OCI-LY7 (cell line): ENCODE results near the gene COX14. TPM values are rescaled to one million over a fixed set of nuclear protein-coding genes. Genes with fewer than 3 reads are reported as not detected.
A peak's percentile ranks its signal among the peaks of the same experiment; 100 is the strongest.

Experiments
- BruUV-seq: library from RNA; stranded (reverse); fragments of 400-500 nt; replicated peaks from 2 replicates; lab custom pipeline; 2021; lab: Mats Ljungman, UMichigan
- CTCF ChIA-PET: fragments of 300-600 bp; sonication (Branson Sonifier 250); formaldehyde crosslinking; loops from one replicate; lab custom pipeline; 2022; ENCODE audit warnings: antibody characterized with exemption; ENCODE audit not compliant: unreplicated experiment; lab: Charles Lee
- POLR2A ChIA-PET: fragments of 300-600 bp; sonication (Branson Sonifier 250); formaldehyde crosslinking; loops from one replicate; lab custom pipeline; 2022; ENCODE audit warnings: antibody characterized with exemption; lab: Charles Lee
- DNase-seq: peaks from one replicate; pipeline ENCODE4 v3.0.0-alpha.2; 2015; ENCODE audit warnings: low spot score
- H2AFZ ChIP-seq: fragments of 200-600 bp; sonication (generic), shearing (Covaris generic); 2 replicates; pipeline ENCODE4 v1.6.1; 2014; ENCODE audit warnings: mild to moderate bottlenecking, antibody characterized with exemption, low read length, moderate library complexity
- H3K27ac ChIP-seq: fragments of 200-600 bp; sonication (generic); 2 replicates; pipeline ENCODE4 v1.5.1; 2014; ENCODE audit warnings: mixed run types, low read depth, mild to moderate bottlenecking, moderate library complexity, low read length, inconsistent platforms; ENCODE audit not compliant: poor library complexity, severe bottlenecking
- H3K36me3 ChIP-seq: fragments of 200-600 bp; sonication (generic); 2 replicates; pipeline ENCODE4 v1.6.1; 2014; ENCODE audit warnings: mild to moderate bottlenecking, antibody characterized with exemption, low read length, moderate library complexity, mixed read lengths; ENCODE audit not compliant: insufficient read depth
- H3K4me1 ChIP-seq: fragments of 200-600 bp; sonication (generic); 2 replicates; pipeline ENCODE4 v1.5.1; 2014; ENCODE audit warnings: mild to moderate bottlenecking, low read length; ENCODE audit not compliant: insufficient read depth, poor library complexity, severe bottlenecking
- H3K4me2 ChIP-seq: fragments of 200-600 bp; sonication (generic); 2 replicates; pipeline ENCODE4 v1.6.1; 2014; ENCODE audit warnings: mild to moderate bottlenecking, low read length
- H3K4me3 ChIP-seq: fragments of 200-600 bp; sonication (generic); 2 replicates; pipeline ENCODE4 v1.5.1; 2014; ENCODE audit warnings: mild to moderate bottlenecking, low read depth, low read length; ENCODE audit not compliant: poor library complexity, severe bottlenecking
- H3K79me2 ChIP-seq: fragments of 200-600 bp; sonication (generic); 2 replicates; pipeline ENCODE4 v1.6.1; 2016; ENCODE audit warnings: low read depth, mild to moderate bottlenecking, low read length, moderate library complexity, mixed read lengths; ENCODE audit not compliant: insufficient read depth
- H3K9me2 ChIP-seq: fragments of 200-600 bp; sonication (generic); 2 replicates; pipeline ENCODE4 v1.6.1; 2016; ENCODE audit warnings: mild to moderate bottlenecking, low read length, mixed read lengths; ENCODE audit not compliant: insufficient read depth
- H3K9me3 ChIP-seq: fragments of 200-600 bp; sonication (generic); 2 replicates; pipeline ENCODE4 v1.6.1; 2014; ENCODE audit warnings: mild to moderate bottlenecking, mixed run types, low read length, mixed read lengths
- H4K20me1 ChIP-seq: fragments of 200-600 bp; sonication (generic); 2 replicates; pipeline ENCODE4 v1.6.1; 2014; ENCODE audit warnings: mild to moderate bottlenecking, antibody characterized with exemption, low read length, moderate library complexity, mixed read lengths; ENCODE audit not compliant: insufficient read depth
- CTCF ChIP-seq: fragments of 200-600 bp; sonication (generic); conservative IDR thresholded peaks from 2 replicates; pipeline ENCODE4 v1.5.1; 2014; ENCODE audit warnings: mild to moderate bottlenecking, antibody characterized with exemption, low read length, moderate library complexity, mixed read lengths
- EZH2phosphoT487 ChIP-seq: fragments of 200-600 bp; sonication (generic); IDR thresholded peaks from 2 replicates; pipeline ENCODE4 v1.6.1; 2018; ENCODE audit warnings: low read depth, borderline replicate concordance, mild to moderate bottlenecking, mixed run types, antibody characterized with exemption, low read length, moderate library complexity, mixed read lengths
- intact Hi-C: fragments of 100-400 bp; cut with micrococcal nuclease; formaldehyde crosslinking; loops from one replicate; pipeline ENCODE4 v1.10.0; 2022; ENCODE audit not compliant: unreplicated experiment
- total RNA-seq, 2 experiments: library from RNA; depleted of rRNA in 1 of 2; stranded (reverse); fragments of >200 nt in 1 of 2; shearing (Covaris generic) in 1 of 2; gene quantifications; 2 replicates each; pipeline ENCODE4 v1.2.3, GENCODE V29; 2014 to 2022

Gene COX14
- total RNA-seq, 2 experiments from 2014 or later: 54.3 to 57.4 TPM

DNA sequence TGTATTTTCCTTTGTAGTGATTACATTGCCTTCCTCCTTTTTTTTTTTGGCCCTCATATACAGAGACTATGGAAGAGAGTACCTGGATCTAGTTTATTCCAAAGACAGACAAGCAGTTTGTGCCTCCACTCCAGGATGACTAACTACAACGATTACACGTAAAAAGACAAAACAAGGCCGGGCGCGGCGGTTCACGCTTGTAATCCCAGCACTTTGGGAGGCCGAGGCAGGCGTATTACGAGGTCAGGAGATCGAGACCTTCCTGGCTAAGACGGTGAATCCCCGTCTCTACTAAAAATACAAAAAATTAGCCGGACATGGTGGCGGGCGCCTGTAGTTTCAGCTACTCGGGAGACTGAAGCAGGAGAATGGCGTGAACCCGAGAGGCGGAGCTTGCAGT lies 52.9 kb downstream of the COX14 start:
- no peaks in the 10 kb centered on the region for H3K9me2 ChIP-seq
- no peak overlapping the region; the same call in 1 of the 2 replicates for H3K4me2 ChIP-seq
- peaks cover 9% of the 10 kb centered on the region for H3K36me3 ChIP-seq
- no peak for DNase-seq
- intact Hi-C loops: loop anchor here (5.0 kb wide), 1 partner anchor 198 kb away; no protein-coding TSS in a partner anchor
- ChIA-PET CTCF (no interaction called here), POLR2A (interaction anchor here (0.6 to 1.9 kb wide), 4 partner anchors 15 to 129 kb away, joined by 3 to 6 read pairs (median 3); partner anchors contain the start of gene SMARCD1)
- peaks cover 36% of the 10 kb centered on the region for H3K79me2 ChIP-seq
- peaks cover 11% of the 10 kb centered on the region for H3K4me1 ChIP-seq
- no peak overlapping the region for H3K27ac ChIP-seq
- BruUV-seq: no TSS peak
- TF ChIP-seq EZH2phosphoT487 (no peak), CTCF (no peak)
- no peak overlapping the region for H3K4me3 ChIP-seq
- H4K20me1 ChIP-seq: 0 out of 2 replicates have a peak, but pooled peaks cover 5% of the 10 kb centered on the region
- no peak overlapping the region for H2AFZ ChIP-seq
- no peaks in the 10 kb centered on the region for H3K9me3 ChIP-seq

DNA sequence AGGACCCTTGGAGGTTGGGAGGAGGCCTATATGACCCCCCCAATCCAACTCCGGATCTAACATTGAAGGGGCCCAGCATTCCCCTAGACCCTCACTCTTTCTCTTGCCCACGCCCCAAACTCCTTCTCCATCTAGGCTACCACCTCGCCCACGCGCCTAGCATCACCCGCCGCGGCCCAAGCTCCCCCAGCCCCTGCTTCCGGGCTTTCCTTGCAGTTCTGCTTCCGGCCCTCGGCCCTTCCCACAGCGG lies 54.7 kb downstream of the COX14 start:
- Histone ChIP-seq H4K20me1 (no peaks in the 10 kb centered on the region), H3K4me1 (peaks cover 11% of the 10 kb centered on the region), H3K9me3 (no peaks in the 10 kb centered on the region), H3K4me3 (peak overlapping the region; percentile 93), H3K79me2 (peaks cover 31% of the 10 kb centered on the region), H2AFZ (peak overlapping the region; percentile 80), H3K9me2 (no peaks in the 10 kb centered on the region), H3K4me2 (peak overlapping the region; percentile 91), H3K27ac (peak overlapping the region; percentile 71), H3K36me3 (no peaks in the 10 kb centered on the region)
- BruUV-seq: no TSS peak
- intact Hi-C loops: loop anchor here (1.0 to 5.0 kb wide), 3 partner anchors 54 to 199 kb away; partner anchors contain the start of genes COX14 and SMARCD1
- TF ChIP-seq EZH2phosphoT487 (no peak), CTCF (no peak)
- no peak for DNase-seq
- CTCF ChIA-PET: interaction anchor here (1.3 to 1.9 kb wide), 3 partner anchors 55 to 174 kb away, joined by 4 to 8 read pairs (median 4); partner anchors contain the start of genes COX14 and SMARCD1
- POLR2A ChIA-PET: interaction anchor here (0.6 to 3.2 kb wide), 11 partner anchors 13 to 154 kb away, joined by 3 to 18 read pairs (median 4); partner anchors contain the start of genes COX14 and SMARCD1
